ENCODE results near the gene SH3RF3.

DNA sequence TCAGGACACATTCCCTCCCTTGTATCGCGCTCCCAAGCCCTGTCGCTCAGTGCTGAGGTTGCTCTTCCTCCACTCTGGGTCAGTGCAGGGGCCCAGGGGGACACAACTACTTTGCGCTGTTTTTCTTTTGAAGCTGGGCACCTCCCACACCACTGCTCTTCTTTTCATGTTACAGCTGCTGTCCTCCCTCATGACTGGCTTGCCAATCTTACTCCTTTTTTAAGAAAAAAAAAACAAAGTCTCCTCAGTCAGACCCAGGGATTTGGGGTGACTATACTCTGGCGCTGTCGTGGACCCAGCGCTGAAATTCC lies 264.6 kb downstream of the SH3RF3 start:
- TF ChIP-seq CTCF (optimal IDR thresholded peaks at IDR 0.05 in 1 of 3, IDR thresholded peaks at IDR 0.05 in 1 of 3, conservative IDR thresholded peaks at IDR 0.05 in 1 of 3; ENCODE audit: extremely low read depth in 1 of 3, insufficient read depth in 2 of 3, low read length in 3 of 3) (no peak), EZH2 (IDR thresholded peaks at IDR 0.05; ENCODE audit: low read length) (no peak)

All from keratinocyte (primary cell).